HEK293T (cell line): ENCODE measurements around the gene PARVB.

ENCODE experiments used
- BHLHE40 ChIP-seq: fragments of 450-650 bp; IDR thresholded peaks from 2 replicates; pipeline ENCODE4 v1.6.1; 2016; ENCODE audit warnings: mild to moderate bottlenecking, moderate library complexity, borderline replicate concordance
- FOXM1 ChIP-seq: fragments of 450-650 bp; IDR thresholded peaks from 2 replicates; pipeline ENCODE4 v1.6.1; 2017; ENCODE audit warnings: mild to moderate bottlenecking, borderline replicate concordance
- NFRKB ChIP-seq: fragments of 450-650 bp; IDR thresholded peaks from 2 replicates; pipeline ENCODE4 v1.6.1; 2016; ENCODE audit warnings: mild to moderate bottlenecking, moderate library complexity
- SP1 ChIP-seq: fragments of 450-650 bp; IDR thresholded peaks from 2 replicates; pipeline ENCODE4 v1.6.1; 2017
- SUZ12 ChIP-seq: fragments of 450-650 bp; IDR thresholded peaks from 2 replicates; pipeline ENCODE4 v1.6.1; 2016; ENCODE audit warnings: mild to moderate bottlenecking
- ZNF384 ChIP-seq: fragments of 450-650 bp; IDR thresholded peaks from 2 replicates; pipeline ENCODE4 v1.6.1; 2016

GRCh38 chr22:44026066-44026629 lies 2.0 kb downstream of the PARVB start:
- TF ChIP-seq NFRKB (no peak), ZNF384 (no peak), SUZ12 (no peak), FOXM1 (no peak), BHLHE40 (no peak), SP1 (no peak)
